Stimulated activated CD4-positive, alpha-beta T cell treated with anti-CD3 and anti-CD28 coated beads, Interleukin-2, amount 100 ng/mL, for 48 hours (primary cell): Measurements from ENCODE around the gene NDUFAF5.

Source experiments
- DNase-seq, 2 donors: peaks; one replicate each; pipeline ENCODE4 v3.0.0-alpha.2; 2020

The NDUFAF5 gene

DNA sequence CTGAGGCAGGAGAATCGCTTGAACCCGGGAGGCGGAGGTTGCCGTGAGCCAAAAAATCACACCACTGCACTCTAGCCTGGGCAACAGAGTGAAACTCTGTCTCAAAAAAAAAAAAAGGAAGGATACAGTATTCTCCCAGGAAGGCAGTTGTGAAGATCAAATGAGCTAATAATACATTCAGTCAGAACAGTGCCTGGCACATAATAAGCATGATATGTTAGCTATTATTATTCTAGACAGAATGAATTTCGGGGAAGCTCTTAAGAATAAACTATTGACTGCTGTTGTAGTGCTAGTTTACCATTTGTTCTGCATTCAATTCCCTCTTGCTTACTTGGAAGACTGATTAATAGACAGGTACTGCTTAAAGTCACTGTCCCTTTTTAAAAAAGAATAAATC is 40.6 kb downstream of the NDUFAF5 start:
- DNase-seq, result no peak

GRCh38 chr20:13831476-13831875 is 46.6 kb downstream of the NDUFAF5 start:
- DNase-seq, result no peak

DNA sequence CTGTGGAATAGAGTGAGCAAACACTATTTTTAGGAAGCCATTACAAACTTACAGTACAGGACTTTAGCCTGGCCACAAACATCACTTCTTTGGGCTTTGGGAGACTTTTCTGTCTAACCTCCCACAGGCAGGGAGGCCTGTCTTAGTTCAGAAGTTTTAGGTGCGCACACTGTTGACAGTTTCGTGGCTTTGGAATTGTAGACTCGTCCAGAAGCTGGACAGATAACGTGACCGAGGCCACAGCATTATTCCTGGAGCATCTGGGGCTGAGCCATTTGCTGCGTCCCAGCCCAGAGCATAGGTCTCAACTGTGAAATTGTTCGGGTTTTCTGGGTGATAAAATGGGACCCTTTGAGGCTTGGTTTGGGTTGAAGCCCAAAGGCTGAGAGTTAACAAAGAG is 53.8 kb downstream of the NDUFAF5 start:
- no peak for DNase-seq

- no peak for DNase-seq
These were observed 54.7 kb downstream of the NDUFAF5 start for GRCh38 chr20:13839421-13840092.

GRCh38 chr20:13840093-13840465 is 55.3 kb downstream of the NDUFAF5 start:
- no peak for DNase-seq

GRCh38 chr20:13841206-13841605 is 56.4 kb downstream of the NDUFAF5 start:
- DNase-seq, result no peak

- DNase-seq, result no peak
These were observed 59.5 kb downstream of the NDUFAF5 start for GRCh38 chr20:13844296-13844695.

GRCh38 chr20:13851279-13851678 is 66.5 kb downstream of the NDUFAF5 start:
- DNase-seq, result no peak

DNA sequence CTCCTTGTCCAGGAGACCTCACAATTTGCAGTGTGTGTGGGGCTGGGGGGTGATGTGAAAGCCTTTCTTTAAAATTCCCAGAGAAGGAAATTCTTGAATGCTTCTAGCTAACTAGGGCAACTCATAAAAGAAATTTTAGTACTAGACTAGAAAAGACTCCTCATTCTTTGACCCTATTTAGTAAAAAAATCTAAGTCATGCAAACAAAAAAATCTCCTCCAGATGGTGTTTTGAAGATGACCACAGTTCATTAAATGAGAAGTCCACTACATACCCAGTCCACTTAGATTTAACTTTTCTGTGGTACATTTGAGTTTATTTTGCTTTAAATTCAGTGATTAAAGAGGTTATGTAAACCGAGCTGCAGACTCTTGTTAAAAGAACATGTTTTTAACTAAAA is 67.5 kb downstream of the NDUFAF5 start:
- no peak for DNase-seq

DNA sequence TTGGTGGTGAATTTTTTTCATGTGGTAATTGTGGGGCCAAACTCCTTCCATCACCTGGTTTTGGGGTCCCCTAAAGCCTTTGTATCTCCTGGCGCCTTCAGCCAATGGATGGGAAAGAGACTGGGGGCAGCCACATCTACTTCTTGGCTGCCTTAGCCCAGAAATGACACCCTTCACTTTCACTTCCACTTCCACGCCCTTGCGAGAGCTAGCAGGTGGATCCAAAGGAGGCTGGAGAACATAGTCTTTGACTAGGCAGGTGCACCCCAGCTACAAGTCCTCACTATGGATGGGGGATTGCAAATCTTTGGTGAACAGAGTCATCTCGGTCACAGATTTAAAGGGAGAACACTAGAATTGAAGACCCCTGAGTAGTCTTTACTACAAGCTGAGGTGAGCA is 70.8 kb downstream of the NDUFAF5 start:
- no peak for DNase-seq

- DNase-seq, result no peak
These were observed 71.5 kb downstream of the NDUFAF5 start for GRCh38 chr20:13856354-13856753.

DNA sequence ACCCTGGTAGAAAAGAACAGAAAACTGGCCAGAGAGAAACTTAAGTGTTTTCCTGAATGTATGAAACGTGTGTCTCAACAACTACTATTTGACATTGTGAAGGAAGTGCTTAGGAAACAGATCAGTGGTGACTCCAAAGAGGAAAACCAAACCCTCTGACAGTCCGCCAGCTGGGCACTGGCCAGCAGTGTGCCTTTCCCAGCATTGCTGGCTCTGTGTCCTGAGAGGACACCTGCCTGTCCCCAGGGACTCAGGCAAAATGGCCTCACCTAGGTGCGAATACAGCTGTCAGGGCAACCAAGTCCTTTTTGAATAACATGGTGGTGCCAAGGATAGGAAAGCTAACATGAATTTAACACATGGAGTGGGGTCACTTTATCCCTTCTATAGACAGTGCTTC is 72.5 kb downstream of the NDUFAF5 start:
- no peak for DNase-seq

DNA sequence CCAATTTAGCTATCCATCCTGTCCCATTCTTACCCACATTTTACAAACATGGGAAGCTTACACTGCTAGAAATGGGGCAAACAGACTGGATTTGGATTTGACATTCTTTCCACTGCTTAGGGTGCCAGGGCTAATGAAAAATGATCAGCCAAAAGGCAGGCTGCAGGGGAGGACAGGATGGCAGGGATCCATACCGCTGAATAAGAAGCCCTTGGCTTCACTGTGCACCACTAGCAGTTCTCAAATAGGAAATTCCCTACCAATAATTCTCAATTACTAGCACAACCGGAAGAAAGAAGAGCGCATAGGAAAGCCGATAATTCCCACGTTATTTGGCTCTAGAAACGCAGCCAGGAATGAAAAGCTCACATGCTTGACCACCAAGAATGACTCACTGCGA is 73.1 kb downstream of the NDUFAF5 start:
- no peak for DNase-seq

DNA sequence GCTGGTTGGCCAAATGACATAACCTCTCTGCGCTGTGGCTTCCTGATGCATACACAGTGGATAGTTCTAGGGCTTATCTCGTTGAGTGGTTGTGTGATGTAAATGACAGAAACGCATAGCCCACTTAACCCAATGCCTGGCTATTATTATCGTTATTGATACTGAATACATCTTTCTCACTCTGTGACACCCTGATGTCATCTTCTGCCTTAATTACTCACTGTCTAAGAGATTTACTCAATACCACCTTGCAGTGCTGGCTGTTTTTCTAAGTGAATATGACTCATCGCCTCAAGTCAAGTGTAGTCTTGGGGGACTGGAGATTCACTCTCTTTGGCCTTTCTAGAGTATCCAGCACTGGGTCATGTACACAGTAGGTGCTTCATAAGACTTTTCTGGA is 73.6 kb downstream of the NDUFAF5 start:
- no peak for DNase-seq

DNA sequence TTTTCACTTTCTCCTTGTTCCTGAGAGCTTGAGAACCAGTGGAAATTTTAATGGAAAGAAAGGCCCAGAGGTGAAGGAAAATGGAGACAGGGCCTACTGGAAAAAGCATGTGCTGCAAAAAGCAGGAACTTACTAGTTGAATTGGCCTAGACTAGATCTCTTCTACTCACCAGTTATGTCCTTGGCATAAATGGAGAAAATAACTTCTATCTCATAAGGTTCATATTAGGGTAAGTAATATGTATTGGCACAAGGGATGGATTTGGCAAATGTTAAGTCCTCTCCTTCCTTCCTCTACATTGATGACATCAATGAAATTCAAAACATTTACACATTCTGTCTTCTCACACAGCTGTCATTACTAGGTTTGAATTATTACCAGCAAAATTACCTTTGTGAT is 74.0 kb downstream of the NDUFAF5 start:
- DNase-seq, result no peak

DNA sequence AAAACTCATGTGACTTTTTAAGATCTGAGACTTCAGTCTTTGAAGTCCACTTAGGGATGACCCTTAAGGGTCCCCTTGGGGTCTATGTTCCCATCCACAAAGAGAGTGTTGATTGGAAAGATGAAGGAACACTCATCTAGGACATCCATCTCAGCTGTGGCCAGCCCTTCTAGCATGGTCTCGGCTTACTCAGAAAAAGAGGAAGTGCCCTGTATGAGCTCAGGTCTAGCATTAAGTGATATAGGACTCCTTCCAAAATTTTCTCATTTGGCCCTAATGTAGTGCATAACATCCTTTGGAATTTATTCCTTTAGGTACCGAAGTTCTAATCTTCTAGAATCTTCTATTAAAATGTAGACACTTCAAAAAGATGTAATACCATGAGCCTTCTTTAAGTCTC is 77.4 kb downstream of the NDUFAF5 start:
- DNase-seq, result no peak

- no peak for DNase-seq
These were observed 78.4 kb downstream of the NDUFAF5 start for GRCh38 chr20:13863244-13863643.

- DNase-seq, result no peak
These were observed 80.3 kb downstream of the NDUFAF5 start for GRCh38 chr20:13865156-13865555.

- no peak for DNase-seq
These were observed 81.0 kb downstream of the NDUFAF5 start for GRCh38 chr20:13865791-13866351.

DNA sequence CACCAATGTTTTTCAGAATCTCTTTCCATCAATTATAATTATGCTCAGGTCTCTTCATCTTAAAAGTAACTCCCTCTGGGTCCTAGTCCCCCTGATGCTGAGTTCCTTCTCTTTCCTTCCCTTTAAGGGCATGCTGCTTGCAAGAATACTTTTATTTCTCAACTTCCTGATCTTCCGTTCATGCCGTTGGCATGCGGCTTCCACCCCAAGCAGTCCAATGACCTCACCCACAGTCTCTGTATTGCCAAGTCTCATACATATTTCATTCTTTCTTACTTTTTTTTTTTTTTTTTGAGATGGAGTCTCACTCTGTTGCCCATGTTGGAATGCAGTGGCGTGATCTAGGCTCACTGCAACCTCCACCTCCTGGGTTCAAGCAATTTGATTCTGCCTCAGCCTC is 83.5 kb downstream of the NDUFAF5 start:
- no peak for DNase-seq

DNA sequence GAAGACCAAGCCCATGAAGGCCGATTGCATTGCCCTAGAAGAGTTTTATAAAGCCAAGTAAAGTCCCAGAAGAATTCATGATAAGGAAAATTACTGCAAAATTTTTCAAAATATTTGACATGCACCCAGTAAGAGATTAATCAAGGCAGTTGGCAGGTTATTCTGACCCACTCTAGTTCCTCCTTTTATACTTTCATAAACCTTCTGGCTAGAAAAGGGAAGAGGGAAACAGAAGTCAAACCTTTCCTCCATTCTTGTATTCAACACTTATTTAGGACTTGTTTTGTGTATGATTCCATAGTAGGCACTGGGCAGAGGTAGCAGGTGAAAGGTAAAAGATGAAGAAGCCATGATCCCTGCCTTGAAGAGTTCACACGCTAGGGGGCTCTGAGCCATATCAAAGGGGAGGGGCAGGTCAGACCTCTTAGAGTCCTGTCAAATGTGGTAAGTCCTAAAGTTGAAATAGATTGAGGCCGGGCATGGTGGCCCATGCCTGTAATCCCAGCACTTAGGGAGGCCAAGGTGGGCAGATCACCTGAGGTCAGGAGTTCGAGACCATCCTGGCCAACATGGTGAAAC is 85.4 kb downstream of the NDUFAF5 start:
- no peak for DNase-seq
